ENCODE results near the gene CFAP74.

The CFAP74 gene

GRCh38 chr1:1877865-1878436 lies 125.6 kb downstream of the CFAP74 start:
- no peak for DNase-seq (ENCODE audit: low spot score)

GRCh38 chr1:1876335-1876930 lies 127.2 kb downstream of the CFAP74 start:
- no peak for DNase-seq (ENCODE audit: low spot score)

GRCh38 chr1:1875932-1876331 lies 127.7 kb downstream of the CFAP74 start:
- DNase-seq (ENCODE audit: low spot score): no peak

- no peak for DNase-seq (ENCODE audit: low spot score)
These were observed 128.7 kb downstream of the CFAP74 start for GRCh38 chr1:1874901-1875300.

- DNase-seq (ENCODE audit: low spot score): no peak
These were observed 130.4 kb downstream of the CFAP74 start for GRCh38 chr1:1873186-1873585.

GRCh38 chr1:1872329-1872994 lies 131.1 kb downstream of the CFAP74 start:
- no peak for DNase-seq (ENCODE audit: low spot score)

Data from GM03348 (cell line).